NB4 (cell line): ENCODE data around the gene OR2V2.

Experiments
- POLR2A ChIP-seq: IDR thresholded peaks from 2 replicates; pipeline ENCODE4 v1.6.1; 2011; ENCODE audit warnings: mild to moderate bottlenecking; ENCODE audit not compliant: insufficient read length; ENCODE audit errors: extremely low read depth
- TF ChIP-seq, protein P1 (sequence below): IDR thresholded peaks from one replicate; pipeline ENCODE4 v1.5.1; 2012; ENCODE audit warnings: low read depth, low read length

- TF ChIP-seq, protein P1, sequence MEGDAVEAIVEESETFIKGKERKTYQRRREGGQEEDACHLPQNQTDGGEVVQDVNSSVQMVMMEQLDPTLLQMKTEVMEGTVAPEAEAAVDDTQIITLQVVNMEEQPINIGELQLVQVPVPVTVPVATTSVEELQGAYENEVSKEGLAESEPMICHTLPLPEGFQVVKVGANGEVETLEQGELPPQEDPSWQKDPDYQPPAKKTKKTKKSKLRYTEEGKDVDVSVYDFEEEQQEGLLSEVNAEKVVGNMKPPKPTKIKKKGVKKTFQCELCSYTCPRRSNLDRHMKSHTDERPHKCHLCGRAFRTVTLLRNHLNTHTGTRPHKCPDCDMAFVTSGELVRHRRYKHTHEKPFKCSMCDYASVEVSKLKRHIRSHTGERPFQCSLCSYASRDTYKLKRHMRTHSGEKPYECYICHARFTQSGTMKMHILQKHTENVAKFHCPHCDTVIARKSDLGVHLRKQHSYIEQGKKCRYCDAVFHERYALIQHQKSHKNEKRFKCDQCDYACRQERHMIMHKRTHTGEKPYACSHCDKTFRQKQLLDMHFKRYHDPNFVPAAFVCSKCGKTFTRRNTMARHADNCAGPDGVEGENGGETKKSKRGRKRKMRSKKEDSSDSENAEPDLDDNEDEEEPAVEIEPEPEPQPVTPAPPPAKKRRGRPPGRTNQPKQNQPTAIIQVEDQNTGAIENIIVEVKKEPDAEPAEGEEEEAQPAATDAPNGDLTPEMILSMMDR: no peak
- no peak for TF ChIP-seq POLR2A
Measured at GRCh38 chr5:181197326-181197951, 50.1 kb downstream of the OR2V2 start.
